ENCODE measurements around the gene RALGAPA1.
A peak's percentile ranks its signal among the peaks of the same experiment; 100 is the strongest.

RALGAPA1 gene

GRCh38 chr14:35532783-35533356 lies 276.2 kb downstream of the RALGAPA1 start:
- Histone ChIP-seq H3K4me3 (ENCODE audit: low read depth in 1 of 2, low read length in 2 of 2) (peak overlapping the region; percentile 50 to 84), H3K4me1 (ENCODE audit: control insufficient read depth in 1 of 2, insufficient read depth in 2 of 2, low read length in 2 of 2) (peaks cover 0 to 29% of the 10 kb centered on the region in 2 donors), H3K27me3 (ENCODE audit: low read depth, low read length) (peaks cover 39% of the 10 kb centered on the region), H3K36me3 (ENCODE audit: control insufficient read depth in 1 of 2, insufficient read depth in 2 of 2, low read length in 2 of 2) (no peaks in the 10 kb centered on the region), H3K9me3 (ENCODE audit: control insufficient read depth in 1 of 2, low read length in 2 of 2) (no peaks in the 10 kb centered on the region), H3K27ac (ENCODE audit: low read length) (no peak overlapping the region)

- Histone ChIP-seq H3K27me3 (ENCODE audit: low read depth, low read length) (peaks cover 39% of the 10 kb centered on the region), H3K36me3 (ENCODE audit: control insufficient read depth in 1 of 2, insufficient read depth in 2 of 2, low read length in 2 of 2) (no peaks in the 10 kb centered on the region), H3K4me3 (ENCODE audit: low read depth in 1 of 2, low read length in 2 of 2) (no peak overlapping the region), H3K9me3 (ENCODE audit: control insufficient read depth in 1 of 2, low read length in 2 of 2) (no peaks in the 10 kb centered on the region), H3K4me1 (ENCODE audit: control insufficient read depth in 1 of 2, insufficient read depth in 2 of 2, low read length in 2 of 2) (peaks cover 0 to 29% of the 10 kb centered on the region in 2 donors), H3K27ac (ENCODE audit: low read length) (no peak overlapping the region)
Observed at GRCh38 chr14:35531960-35532747, 276.9 kb downstream of the RALGAPA1 start.

- Histone ChIP-seq H3K27me3 (ENCODE audit: low read depth, low read length) (peaks cover 6% of the 10 kb centered on the region), H3K36me3 (ENCODE audit: control insufficient read depth in 1 of 2, insufficient read depth in 2 of 2, low read length in 2 of 2) (no peaks in the 10 kb centered on the region), H3K27ac (ENCODE audit: low read length) (no peak overlapping the region), H3K9me3 (ENCODE audit: control insufficient read depth in 1 of 2, low read length in 2 of 2) (no peaks in the 10 kb centered on the region), H3K4me3 (ENCODE audit: low read depth in 1 of 2, low read length in 2 of 2) (no peak overlapping the region), H3K4me1 (ENCODE audit: control insufficient read depth in 1 of 2, insufficient read depth in 2 of 2, low read length in 2 of 2) (no peaks in the 10 kb centered on the region)
Observed at GRCh38 chr14:35526962-35527361, 282.1 kb downstream of the RALGAPA1 start.

- Histone ChIP-seq H3K9me3 (ENCODE audit: control insufficient read depth in 1 of 2, low read length in 2 of 2) (no peaks in the 10 kb centered on the region), H3K4me3 (ENCODE audit: low read depth in 1 of 2, low read length in 2 of 2) (no peak overlapping the region), H3K4me1 (ENCODE audit: control insufficient read depth in 1 of 2, insufficient read depth in 2 of 2, low read length in 2 of 2) (no peaks in the 10 kb centered on the region), H3K27me3 (ENCODE audit: low read depth, low read length) (no peaks in the 10 kb centered on the region), H3K36me3 (ENCODE audit: control insufficient read depth in 1 of 2, insufficient read depth in 2 of 2, low read length in 2 of 2) (no peaks in the 10 kb centered on the region), H3K27ac (ENCODE audit: low read length) (no peak overlapping the region)
Observed at GRCh38 chr14:35525695-35526094, 283.4 kb downstream of the RALGAPA1 start.

- Histone ChIP-seq H3K27me3 (ENCODE audit: low read depth, low read length) (no peaks in the 10 kb centered on the region), H3K4me3 (ENCODE audit: low read depth in 1 of 2, low read length in 2 of 2) (no peak overlapping the region), H3K27ac (ENCODE audit: low read length) (no peak overlapping the region), H3K4me1 (ENCODE audit: control insufficient read depth in 1 of 2, insufficient read depth in 2 of 2, low read length in 2 of 2) (no peaks in the 10 kb centered on the region), H3K9me3 (ENCODE audit: control insufficient read depth in 1 of 2, low read length in 2 of 2) (no peaks in the 10 kb centered on the region), H3K36me3 (ENCODE audit: control insufficient read depth in 1 of 2, insufficient read depth in 2 of 2, low read length in 2 of 2) (no peaks in the 10 kb centered on the region)
Observed at GRCh38 chr14:35519986-35520385, 289.1 kb downstream of the RALGAPA1 start.

- Histone ChIP-seq H3K9me3 (ENCODE audit: control insufficient read depth in 1 of 2, low read length in 2 of 2) (no peaks in the 10 kb centered on the region), H3K4me3 (ENCODE audit: low read depth in 1 of 2, low read length in 2 of 2) (no peak overlapping the region), H3K36me3 (ENCODE audit: control insufficient read depth in 1 of 2, insufficient read depth in 2 of 2, low read length in 2 of 2) (no peaks in the 10 kb centered on the region), H3K27ac (ENCODE audit: low read length) (no peak overlapping the region), H3K27me3 (ENCODE audit: low read depth, low read length) (no peaks in the 10 kb centered on the region), H3K4me1 (ENCODE audit: control insufficient read depth in 1 of 2, insufficient read depth in 2 of 2, low read length in 2 of 2) (no peaks in the 10 kb centered on the region)
Observed at GRCh38 chr14:35515916-35516315, 293.2 kb downstream of the RALGAPA1 start.

GRCh38 chr14:35512765-35513164 lies 296.3 kb downstream of the RALGAPA1 start:
- H3K27ac ChIP-seq (ENCODE audit: low read length): no peak overlapping the region
- H3K4me3 ChIP-seq (ENCODE audit: low read depth in 1 of 2, low read length in 2 of 2): no peak overlapping the region
- H3K36me3 ChIP-seq (ENCODE audit: control insufficient read depth in 1 of 2, insufficient read depth in 2 of 2, low read length in 2 of 2): no peaks in the 10 kb centered on the region
- H3K27me3 ChIP-seq (ENCODE audit: low read depth, low read length): no peaks in the 10 kb centered on the region
- no peaks in the 10 kb centered on the region for H3K9me3 ChIP-seq (ENCODE audit: control insufficient read depth in 1 of 2, low read length in 2 of 2)
- no peaks in the 10 kb centered on the region for H3K4me1 ChIP-seq (ENCODE audit: control insufficient read depth in 1 of 2, insufficient read depth in 2 of 2, low read length in 2 of 2)

GRCh38 chr14:35509846-35510245 lies 299.2 kb downstream of the RALGAPA1 start:
- no peaks in the 10 kb centered on the region for H3K9me3 ChIP-seq (ENCODE audit: control insufficient read depth in 1 of 2, low read length in 2 of 2)
- no peaks in the 10 kb centered on the region for H3K36me3 ChIP-seq (ENCODE audit: control insufficient read depth in 1 of 2, insufficient read depth in 2 of 2, low read length in 2 of 2)
- no peak overlapping the region for H3K4me3 ChIP-seq (ENCODE audit: low read depth in 1 of 2, low read length in 2 of 2)
- no peak overlapping the region for H3K27ac ChIP-seq (ENCODE audit: low read length)
- no peaks in the 10 kb centered on the region for H3K4me1 ChIP-seq (ENCODE audit: control insufficient read depth in 1 of 2, insufficient read depth in 2 of 2, low read length in 2 of 2)
- H3K27me3 ChIP-seq (ENCODE audit: low read depth, low read length): no peaks in the 10 kb centered on the region

- Histone ChIP-seq H3K4me1 (ENCODE audit: control insufficient read depth in 1 of 2, insufficient read depth in 2 of 2, low read length in 2 of 2) (no peaks in the 10 kb centered on the region), H3K27ac (ENCODE audit: low read length) (no peak overlapping the region), H3K4me3 (ENCODE audit: low read depth in 1 of 2, low read length in 2 of 2) (no peak overlapping the region), H3K36me3 (ENCODE audit: control insufficient read depth in 1 of 2, insufficient read depth in 2 of 2, low read length in 2 of 2) (no peaks in the 10 kb centered on the region), H3K9me3 (ENCODE audit: control insufficient read depth in 1 of 2, low read length in 2 of 2) (no peaks in the 10 kb centered on the region), H3K27me3 (ENCODE audit: low read depth, low read length) (no peaks in the 10 kb centered on the region)
Observed at GRCh38 chr14:35506927-35507326, 302.2 kb downstream of the RALGAPA1 start.

GRCh38 chr14:35506461-35506860 lies 302.6 kb downstream of the RALGAPA1 start:
- Histone ChIP-seq H3K4me1 (ENCODE audit: control insufficient read depth in 1 of 2, insufficient read depth in 2 of 2, low read length in 2 of 2) (no peaks in the 10 kb centered on the region), H3K36me3 (ENCODE audit: control insufficient read depth in 1 of 2, insufficient read depth in 2 of 2, low read length in 2 of 2) (no peaks in the 10 kb centered on the region), H3K27ac (ENCODE audit: low read length) (no peak overlapping the region), H3K27me3 (ENCODE audit: low read depth, low read length) (no peaks in the 10 kb centered on the region), H3K9me3 (ENCODE audit: control insufficient read depth in 1 of 2, low read length in 2 of 2) (no peaks in the 10 kb centered on the region), H3K4me3 (ENCODE audit: low read depth in 1 of 2, low read length in 2 of 2) (no peak overlapping the region)

- H3K9me3 ChIP-seq (ENCODE audit: control insufficient read depth in 1 of 2, low read length in 2 of 2): no peaks in the 10 kb centered on the region
- no peak overlapping the region for H3K4me3 ChIP-seq (ENCODE audit: low read depth in 1 of 2, low read length in 2 of 2)
- no peaks in the 10 kb centered on the region for H3K4me1 ChIP-seq (ENCODE audit: control insufficient read depth in 1 of 2, insufficient read depth in 2 of 2, low read length in 2 of 2)
- no peak overlapping the region for H3K27ac ChIP-seq (ENCODE audit: low read length)
- H3K36me3 ChIP-seq (ENCODE audit: control insufficient read depth in 1 of 2, insufficient read depth in 2 of 2, low read length in 2 of 2): no peaks in the 10 kb centered on the region
- no peaks in the 10 kb centered on the region for H3K27me3 ChIP-seq (ENCODE audit: low read depth, low read length)
Observed at GRCh38 chr14:35504260-35504659, 304.8 kb downstream of the RALGAPA1 start.

- H3K27me3 ChIP-seq (ENCODE audit: low read depth, low read length): no peaks in the 10 kb centered on the region
- no peaks in the 10 kb centered on the region for H3K4me1 ChIP-seq (ENCODE audit: control insufficient read depth in 1 of 2, insufficient read depth in 2 of 2, low read length in 2 of 2)
- H3K36me3 ChIP-seq (ENCODE audit: control insufficient read depth in 1 of 2, insufficient read depth in 2 of 2, low read length in 2 of 2): no peaks in the 10 kb centered on the region
- H3K9me3 ChIP-seq (ENCODE audit: control insufficient read depth in 1 of 2, low read length in 2 of 2): no peaks in the 10 kb centered on the region
- H3K27ac ChIP-seq (ENCODE audit: low read length): no peak overlapping the region
- H3K4me3 ChIP-seq (ENCODE audit: low read depth in 1 of 2, low read length in 2 of 2): no peak overlapping the region
Observed at GRCh38 chr14:35503646-35504045, 305.4 kb downstream of the RALGAPA1 start.

Data from muscle layer of duodenum (tissue), 2 donors.